NCI-H2196 (cell line): ENCODE data around the gene USP47.

Experiments used
- DNase-seq: peaks from one replicate; lab custom pipeline; 2025; ENCODE audit not compliant: unreplicated experiment; lab: John Stamatoyannopoulos, UW

Gene USP47

DNA sequence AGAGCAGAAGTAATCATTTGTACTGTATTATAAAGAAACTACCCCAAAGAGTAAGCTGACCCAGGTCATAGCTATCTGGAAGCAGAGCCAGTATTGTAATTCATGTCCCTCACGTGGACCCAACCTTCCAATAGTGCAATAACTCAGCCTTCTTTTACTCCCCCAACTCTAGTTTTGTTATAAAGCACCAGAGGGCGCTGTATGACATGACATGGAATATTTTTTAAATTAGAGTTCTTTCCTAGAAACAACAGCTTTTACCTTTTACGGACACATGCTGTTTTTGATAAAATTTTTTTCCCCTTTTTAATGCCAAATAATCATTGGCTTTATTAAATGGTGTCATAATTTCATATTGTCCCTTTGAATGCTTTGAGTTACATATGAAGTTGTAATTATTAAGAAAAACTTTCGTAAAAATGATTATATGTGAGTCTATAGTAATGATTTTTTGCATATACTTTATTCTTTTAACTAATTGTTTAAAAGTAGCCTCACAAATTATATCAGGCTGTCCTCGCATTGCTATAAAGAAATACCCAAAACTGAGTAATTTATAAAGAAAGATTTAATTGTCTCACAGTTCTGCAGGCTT is 89.8 kb downstream of the USP47 start:
- peak; percentile 18 for DNase-seq

GRCh38 chr11:11935536-11935935 is 93.8 kb downstream of the USP47 start:
- DNase-seq, result no peak

GRCh38 chr11:11937433-11937832 is 95.7 kb downstream of the USP47 start:
- no peak for DNase-seq

- DNase-seq, result no peak
Observed at GRCh38 chr11:11937957-11938356, 96.2 kb downstream of the USP47 start.

DNA sequence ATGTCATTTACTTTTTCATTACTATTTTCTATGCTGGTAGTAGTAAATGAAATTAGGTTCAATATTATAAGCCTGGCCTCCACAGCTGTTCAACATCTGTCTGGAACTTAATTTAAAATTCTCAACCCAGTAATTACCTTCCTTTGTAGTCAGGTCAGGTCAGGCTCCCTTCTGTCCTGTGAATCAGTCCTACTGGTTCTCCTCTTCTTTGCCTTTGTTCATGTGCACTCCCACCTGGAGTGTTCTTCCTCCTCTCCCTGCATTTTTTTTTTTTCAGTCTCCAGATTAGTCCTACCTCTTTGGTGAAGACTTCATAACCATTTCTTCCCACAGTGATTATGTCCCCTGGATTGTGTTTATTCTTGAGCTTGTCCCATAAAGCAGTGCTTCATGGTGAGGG is 98.8 kb downstream of the USP47 start:
- DNase-seq, result no peak

DNA sequence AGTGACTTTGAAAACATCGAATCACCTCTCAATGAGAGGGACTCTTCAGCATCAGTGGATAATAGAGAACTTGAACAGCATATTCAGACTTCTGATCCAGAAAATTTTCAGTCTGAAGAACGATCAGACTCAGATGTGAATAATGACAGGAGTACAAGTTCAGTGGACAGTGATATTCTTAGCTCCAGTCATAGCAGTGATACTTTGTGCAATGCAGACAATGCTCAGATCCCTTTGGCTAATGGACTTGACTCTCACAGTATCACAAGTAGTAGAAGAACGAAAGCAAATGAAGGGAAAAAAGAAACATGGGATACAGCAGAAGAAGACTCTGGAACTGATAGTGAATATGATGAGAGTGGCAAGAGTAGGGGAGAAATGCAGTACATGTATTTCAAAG is 100.9 kb downstream of the USP47 start:
- DNase-seq, result no peak

DNA sequence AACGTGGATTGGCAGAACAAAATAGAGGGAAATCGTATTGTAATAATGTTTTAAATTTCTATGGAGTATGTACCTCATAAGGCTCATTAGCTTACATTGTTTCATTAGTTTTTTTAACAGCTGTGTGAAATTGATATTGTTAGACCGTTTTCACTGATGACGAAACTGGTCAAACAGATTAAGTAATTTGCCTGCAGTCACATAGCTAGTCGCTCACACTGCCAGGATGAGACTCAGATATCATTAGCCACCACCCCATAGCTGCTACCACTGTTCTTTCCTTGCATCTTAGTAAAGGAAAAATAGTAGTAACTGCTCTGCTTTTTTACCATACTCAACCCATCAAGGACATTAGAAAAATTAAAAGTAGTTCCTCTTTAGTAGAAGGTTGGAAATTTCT is 102.7 kb downstream of the USP47 start:
- DNase-seq, result no peak

- no peak for DNase-seq
Observed at GRCh38 chr11:11946180-11946579, 104.4 kb downstream of the USP47 start.

DNA sequence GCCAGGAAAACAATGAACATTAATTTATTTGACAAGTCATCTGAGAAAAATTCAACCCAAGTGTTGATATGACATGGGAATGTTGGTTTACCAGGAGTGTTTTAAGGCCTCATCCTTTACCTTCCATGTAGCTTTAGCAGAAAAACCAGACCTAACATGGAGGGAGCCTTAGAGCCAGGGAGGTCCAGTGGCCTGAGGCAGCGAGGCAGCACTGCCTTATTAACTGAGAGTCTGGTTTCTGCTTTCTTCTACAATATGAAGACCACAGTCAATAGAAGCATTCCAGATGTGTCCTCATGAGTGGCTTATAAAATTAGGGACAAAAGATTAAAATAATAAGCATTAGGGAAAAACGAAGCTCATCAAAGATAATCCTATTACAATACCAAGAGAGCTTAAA is 105.1 kb downstream of the USP47 start:
- no peak for DNase-seq

DNA sequence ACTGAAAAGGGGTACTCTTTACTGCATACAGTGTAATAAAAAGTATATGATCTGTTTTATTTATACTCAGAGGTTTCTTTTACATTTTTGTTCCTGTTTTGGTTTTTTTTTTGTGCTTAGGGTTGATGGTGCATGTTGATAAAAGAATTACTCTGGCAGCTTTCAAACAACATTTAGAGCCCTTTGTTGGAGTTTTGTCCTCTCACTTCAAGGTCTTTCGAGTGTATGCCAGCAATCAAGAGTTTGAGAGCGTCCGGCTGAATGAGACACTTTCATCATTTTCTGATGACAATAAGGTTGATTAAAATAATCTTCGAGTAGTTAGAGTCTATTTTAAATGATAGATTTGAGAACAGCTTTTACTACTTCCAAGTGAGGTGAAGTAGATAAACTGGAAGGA is 106.1 kb downstream of the USP47 start:
- DNase-seq, result no peak

GRCh38 chr11:11948242-11948947 is 106.6 kb downstream of the USP47 start:
- no peak for DNase-seq

GRCh38 chr11:11949482-11949881 is 107.7 kb downstream of the USP47 start:
- no peak for DNase-seq

DNA sequence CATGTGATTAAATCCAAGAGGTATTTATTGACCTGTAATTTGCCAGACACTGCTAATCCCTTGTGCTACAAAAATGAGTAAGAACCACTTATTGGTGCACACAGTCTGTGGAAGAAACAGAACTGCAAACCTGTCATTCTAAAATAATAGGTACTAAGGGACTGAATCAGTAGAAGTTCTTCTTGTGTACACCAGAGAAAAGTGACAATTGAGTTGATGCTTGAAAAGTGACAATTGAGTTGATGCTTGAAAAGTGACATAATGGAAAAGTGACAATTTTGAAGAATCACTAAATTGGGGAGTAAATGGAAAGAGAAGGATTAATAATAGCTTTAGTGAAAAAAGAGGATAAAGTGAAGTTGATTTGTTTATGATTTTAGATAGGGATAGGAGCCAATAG is 110.3 kb downstream of the USP47 start:
- DNase-seq, result no peak

- no peak for DNase-seq
Observed at GRCh38 chr11:11956006-11956405, 114.2 kb downstream of the USP47 start.

GRCh38 chr11:11958403-11959231 is 116.8 kb downstream of the USP47 start:
- no peak for DNase-seq

GRCh38 chr11:11959601-11960000 is 117.8 kb downstream of the USP47 start:
- DNase-seq, result no peak

DNA sequence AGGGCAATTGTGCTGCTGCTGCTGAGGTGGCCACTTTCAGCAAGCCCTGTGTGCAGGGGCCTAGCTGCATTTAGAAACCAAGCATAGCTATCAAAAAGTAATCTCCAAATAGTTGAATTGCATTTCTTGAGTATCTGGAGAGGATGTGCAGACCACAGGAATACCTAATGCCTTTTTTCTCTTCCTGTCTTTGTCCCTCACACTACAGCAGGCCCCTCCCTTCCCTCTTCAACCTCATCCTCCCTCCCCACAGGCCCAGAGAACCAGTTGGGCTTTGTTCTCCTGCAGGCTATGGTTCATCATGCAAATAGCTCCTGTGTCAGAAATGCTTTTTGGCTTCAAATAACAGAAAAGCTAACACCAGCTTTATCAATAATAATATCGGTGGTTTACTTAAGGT is 118.9 kb downstream of the USP47 start:
- DNase-seq, result no peak

GRCh38 chr11:11961399-11962028 is 119.7 kb downstream of the USP47 start:
- DNase-seq, result no peak

- no peak for DNase-seq
Observed at GRCh38 chr11:11963067-11963466, 121.3 kb downstream of the USP47 start.

DNA sequence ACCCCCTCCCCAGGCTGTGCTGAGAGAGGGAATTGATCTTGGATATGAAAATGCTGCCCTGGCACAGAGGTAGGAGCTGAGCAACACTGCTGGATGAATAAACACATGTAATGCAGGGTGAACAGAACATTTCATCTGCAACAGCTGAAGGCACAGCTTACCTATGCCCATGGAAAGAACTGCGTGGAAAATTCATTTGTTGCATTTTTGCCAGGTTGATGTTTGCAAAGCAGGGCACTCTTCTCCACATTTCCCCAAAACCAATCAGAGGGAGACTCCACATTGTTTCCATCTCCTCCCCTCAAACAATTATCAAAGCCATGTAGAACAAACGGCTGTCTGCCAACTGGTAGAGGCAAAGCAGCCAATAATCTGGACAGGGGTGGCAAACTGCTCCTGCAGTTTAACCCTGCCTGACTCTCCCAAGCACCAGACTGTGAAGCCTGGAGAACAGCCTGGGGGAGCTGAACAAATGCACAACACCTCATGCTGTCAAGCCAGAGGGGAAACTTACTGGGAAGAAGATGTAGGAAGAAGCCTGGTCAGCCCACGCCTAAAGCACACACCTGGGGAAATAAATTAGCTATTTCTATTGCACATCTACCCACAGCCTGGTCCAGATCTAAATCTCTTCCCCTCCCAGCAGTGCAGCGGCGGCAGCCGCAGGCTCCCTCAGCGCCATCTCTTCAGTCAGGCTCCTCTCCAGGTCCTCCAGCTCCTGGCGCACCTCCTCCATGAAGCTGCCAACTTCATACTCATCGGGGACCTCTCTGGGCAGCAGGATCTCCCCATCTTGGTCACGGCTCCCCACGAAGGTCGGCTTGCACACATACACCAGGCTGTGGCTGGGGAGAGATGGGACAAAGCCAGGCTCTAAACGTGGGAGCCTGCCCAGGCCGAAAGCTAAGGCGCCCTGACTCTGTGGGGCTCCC is 122.3 kb downstream of the USP47 start:
- no peak for DNase-seq

DNA sequence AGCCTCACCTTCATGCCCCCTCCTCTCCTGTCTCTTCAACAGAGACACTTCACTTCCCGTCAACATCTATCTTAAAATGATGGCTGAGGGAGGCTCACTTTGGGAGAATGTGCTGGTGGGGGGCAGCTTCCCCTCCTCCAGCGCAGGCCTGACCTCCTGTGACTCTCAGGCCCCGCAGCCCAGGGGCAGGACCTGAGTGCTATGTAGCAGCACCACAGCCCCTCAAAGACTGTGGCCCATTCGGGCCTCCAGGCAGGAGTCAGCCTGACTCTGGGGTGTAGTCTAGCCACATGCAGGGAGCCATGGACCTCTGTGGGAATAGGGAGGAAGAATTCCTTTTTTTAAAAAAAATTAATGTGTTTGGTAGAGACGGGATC is 123.0 kb downstream of the USP47 start:
- DNase-seq, result no peak
